ENCODE measurements around the gene NEK3.
A peak's percentile ranks its signal among the peaks of the same experiment; 100 is the strongest.
"Not testable (repeated sequence)": the region's sequence is repeated elsewhere in the genome, so short reads cannot be mapped to it uniquely, and the experiment has no call there.

Gene NEK3

GRCh38 chr13:52187029-52187423 lies 27.6 kb upstream of the NEK3 start:
- no peaks in the 10 kb centered on the region for H3K9me3 Mint-ChIP-seq
- no peak for DNase-seq
- H3K4me3 Mint-ChIP-seq = no peak overlapping the region
- ATAC-seq (replicated peaks) = no peak
- peaks cover 10 to 25% of the 10 kb centered on the region in 2 donors for H3K4me1 Mint-ChIP-seq (ENCODE audit: low read depth in 2 of 2)
- peak overlapping the region in 1 of 2 donors; percentile 47 for H3K27ac Mint-ChIP-seq
- H3K36me3 Mint-ChIP-seq (ENCODE audit: insufficient read depth) = peaks cover 59% of the 10 kb centered on the region
- no peaks in the 10 kb centered on the region for H3K27me3 Mint-ChIP-seq

DNA sequence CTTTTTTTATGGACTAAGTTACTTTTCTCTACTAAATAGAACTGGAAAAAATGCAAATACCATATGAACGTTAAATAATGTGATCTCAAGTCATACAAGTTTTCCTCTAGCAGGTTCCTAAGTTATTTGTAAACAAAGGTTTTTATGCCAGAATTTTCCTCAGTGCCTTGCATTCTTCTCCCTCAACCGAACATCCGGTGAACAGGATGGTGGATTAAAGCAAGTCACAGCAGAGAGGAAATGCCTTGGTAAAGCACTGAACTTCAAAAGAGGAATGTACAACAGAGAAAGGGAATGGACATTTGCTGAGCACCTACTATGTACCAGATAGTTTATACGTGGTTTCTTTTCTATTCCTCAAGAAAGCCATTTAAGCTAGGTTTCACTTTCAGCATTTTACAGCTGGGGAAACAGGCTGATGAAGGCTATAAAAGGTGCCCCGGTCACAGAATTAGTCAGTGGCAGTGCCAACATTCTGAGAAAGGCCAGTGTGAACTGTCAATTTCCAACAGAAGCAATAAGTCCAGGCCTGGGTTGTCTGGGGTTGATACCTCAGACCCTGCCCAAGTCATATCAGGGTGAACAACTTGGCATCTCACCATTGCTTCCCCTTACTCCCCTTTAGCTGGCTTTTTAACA lies 22.0 kb upstream of the NEK3 start:
- DNase-seq; H3K27ac Mint-ChIP-seq; H3K4me1 Mint-ChIP-seq (ENCODE audit: low read depth in 2 of 2); ATAC-seq (replicated peaks); H3K4me3 Mint-ChIP-seq; H3K9me3 Mint-ChIP-seq; H3K27me3 Mint-ChIP-seq: not testable (repeated sequence)
- H3K36me3 Mint-ChIP-seq (ENCODE audit: insufficient read depth) = peaks cover 67% of the 10 kb centered on the region

GRCh38 chr13:52179925-52180324 lies 20.5 kb upstream of the NEK3 start:
- Mint-ChIP-seq H3K36me3 (ENCODE audit: insufficient read depth) (peaks cover 61% of the 10 kb centered on the region), H3K9me3 (no peaks in the 10 kb centered on the region)
- ATAC-seq (replicated peaks) = no peak

DNA sequence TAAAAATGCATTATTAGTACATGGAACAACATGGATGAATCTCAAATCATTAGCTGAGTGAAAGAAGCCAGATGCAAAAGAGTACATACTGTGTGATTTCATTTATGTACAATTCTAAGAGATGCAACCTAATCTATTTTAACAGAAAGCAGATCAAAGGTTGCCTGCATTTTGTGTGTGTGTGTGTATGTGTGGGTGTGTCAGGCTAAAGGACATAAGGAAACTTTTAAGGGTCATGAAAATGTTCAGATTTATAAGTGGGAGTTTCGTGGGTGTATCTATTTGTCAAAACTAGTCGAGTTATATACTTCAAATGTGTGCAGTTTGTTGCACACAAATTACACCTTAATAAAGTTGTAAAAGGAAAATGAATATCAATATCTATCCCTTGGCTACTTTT lies 17.9 kb upstream of the NEK3 start:
- DNase-seq (no peak), ATAC-seq (replicated peaks) (no peak)
- no peak overlapping the region for H3K27ac Mint-ChIP-seq
- H3K36me3 Mint-ChIP-seq (ENCODE audit: insufficient read depth) = peaks cover 43% of the 10 kb centered on the region
- no peak overlapping the region for H3K4me3 Mint-ChIP-seq
- H3K4me1 Mint-ChIP-seq (ENCODE audit: low read depth in 2 of 2) = no peaks in the 10 kb centered on the region
- H3K9me3 Mint-ChIP-seq = no peaks in the 10 kb centered on the region
- no peaks in the 10 kb centered on the region for H3K27me3 Mint-ChIP-seq

More at GRCh38 chr13:52179925-52180324, 20.5 kb upstream of the NEK3 start:
- H3K27me3 Mint-ChIP-seq = no peaks in the 10 kb centered on the region
- no peaks in the 10 kb centered on the region for H3K4me1 Mint-ChIP-seq (ENCODE audit: low read depth in 2 of 2)
- no peak for DNase-seq
- no peak overlapping the region for H3K4me3 Mint-ChIP-seq
- no peak overlapping the region for H3K27ac Mint-ChIP-seq

DNA sequence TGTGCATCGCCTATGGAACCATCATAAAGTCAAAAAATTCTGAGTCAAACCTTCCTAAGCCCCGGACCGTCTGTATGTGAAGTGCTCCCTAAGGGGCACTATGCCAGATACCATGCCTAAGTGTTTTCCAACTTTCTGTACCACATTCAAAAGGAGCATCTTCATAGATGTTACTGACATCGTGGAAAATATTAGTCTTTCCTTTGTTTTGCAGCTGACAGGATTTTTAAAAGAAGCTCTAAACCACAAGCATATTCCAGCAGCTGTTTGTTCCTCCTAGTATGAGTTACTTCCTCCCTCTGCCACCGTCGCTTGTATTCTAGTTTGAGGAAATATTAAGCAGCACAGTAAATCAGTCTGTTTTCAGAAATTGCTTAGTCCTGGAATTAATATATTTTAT lies 14.6 kb upstream of the NEK3 start:
- not testable (repeated sequence) for H3K4me3 Mint-ChIP-seq; H3K27ac Mint-ChIP-seq; H3K9me3 Mint-ChIP-seq; ATAC-seq (replicated peaks); DNase-seq; H3K27me3 Mint-ChIP-seq; H3K4me1 Mint-ChIP-seq (ENCODE audit: low read depth in 2 of 2)
- peaks cover 23% of the 10 kb centered on the region for H3K36me3 Mint-ChIP-seq (ENCODE audit: insufficient read depth)

DNA sequence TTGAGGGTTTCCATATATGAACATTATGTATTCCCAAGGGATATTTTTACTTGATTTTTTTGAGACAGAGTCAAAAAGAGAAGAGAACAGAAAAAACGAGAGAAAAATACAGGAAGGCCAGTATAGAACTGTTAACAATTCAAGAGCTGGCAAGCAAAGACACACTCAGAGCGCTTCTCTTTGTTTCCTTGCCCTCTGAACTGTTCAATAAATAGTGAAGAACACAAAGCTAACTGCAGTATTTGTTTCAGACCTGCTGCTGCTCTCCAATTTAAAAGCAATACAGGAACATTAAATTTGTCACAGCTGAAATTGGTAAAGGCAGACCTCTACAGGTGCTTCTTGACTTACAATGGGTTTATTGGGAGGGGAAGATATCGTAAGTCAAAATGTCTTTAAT lies 14.0 kb upstream of the NEK3 start:
- H3K27me3 Mint-ChIP-seq = no peaks in the 10 kb centered on the region
- no peak overlapping the region for H3K4me3 Mint-ChIP-seq
- no peak for DNase-seq
- H3K4me1 Mint-ChIP-seq (ENCODE audit: low read depth in 2 of 2) = no peaks in the 10 kb centered on the region
- no peaks in the 10 kb centered on the region for H3K9me3 Mint-ChIP-seq
- peaks cover 24% of the 10 kb centered on the region for H3K36me3 Mint-ChIP-seq (ENCODE audit: insufficient read depth)
- H3K27ac Mint-ChIP-seq = no peak overlapping the region
- ATAC-seq (replicated peaks) = no peak

DNA sequence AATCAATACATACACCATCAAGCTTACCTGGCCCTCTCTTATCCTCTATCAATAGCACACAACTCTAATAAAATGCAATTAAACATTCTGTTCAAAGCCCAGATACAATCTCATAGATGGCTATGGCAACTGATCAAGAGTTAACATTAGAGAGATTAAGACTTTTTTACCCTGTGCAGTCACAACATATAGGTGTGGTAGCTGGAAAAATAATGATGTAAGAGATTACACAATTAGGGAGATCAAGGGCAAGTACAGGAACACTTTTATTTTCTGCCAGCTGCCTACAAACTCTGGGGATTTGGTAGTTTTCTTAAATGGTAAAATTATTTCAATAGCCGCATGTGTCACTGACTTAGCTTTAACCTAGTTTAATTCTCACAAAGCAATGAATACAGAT lies 12.3 kb upstream of the NEK3 start:
- H3K27me3 Mint-ChIP-seq; H3K4me1 Mint-ChIP-seq (ENCODE audit: low read depth in 2 of 2); H3K27ac Mint-ChIP-seq; H3K9me3 Mint-ChIP-seq; DNase-seq; ATAC-seq (replicated peaks); H3K4me3 Mint-ChIP-seq: not testable (repeated sequence)
- peaks cover 29% of the 10 kb centered on the region for H3K36me3 Mint-ChIP-seq (ENCODE audit: insufficient read depth)

- not testable (repeated sequence) for ATAC-seq (replicated peaks); H3K27ac Mint-ChIP-seq; H3K27me3 Mint-ChIP-seq; H3K4me1 Mint-ChIP-seq (ENCODE audit: low read depth in 2 of 2); DNase-seq; H3K4me3 Mint-ChIP-seq; H3K9me3 Mint-ChIP-seq
- peaks cover 32% of the 10 kb centered on the region for H3K36me3 Mint-ChIP-seq (ENCODE audit: insufficient read depth)
Measured at GRCh38 chr13:52170828-52171391, 11.5 kb upstream of the NEK3 start.

DNA sequence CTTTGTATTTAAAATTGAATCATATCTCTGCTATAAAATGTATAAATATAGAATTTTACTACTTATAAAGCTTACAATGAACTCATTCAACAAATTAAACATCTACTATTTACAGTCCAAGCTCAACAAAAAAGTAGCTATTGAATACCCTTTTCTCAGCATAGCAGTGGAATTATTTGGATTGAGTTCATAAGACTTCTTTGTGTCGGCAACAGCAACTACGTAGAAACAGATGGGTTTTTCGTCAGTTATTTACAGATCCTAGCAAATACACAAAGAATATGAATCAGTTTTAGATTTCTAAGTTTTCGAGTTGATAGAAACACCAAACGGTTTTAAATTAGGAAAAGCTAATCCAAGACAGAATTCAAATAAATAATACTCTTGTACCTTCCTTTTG lies 10.4 kb upstream of the NEK3 start:
- no peak for DNase-seq
- Mint-ChIP-seq H3K9me3 (no peaks in the 10 kb centered on the region), H3K4me3 (no peak overlapping the region), H3K27ac (no peak overlapping the region), H3K4me1 (ENCODE audit: low read depth in 2 of 2) (no peaks in the 10 kb centered on the region), H3K27me3 (no peaks in the 10 kb centered on the region), H3K36me3 (ENCODE audit: insufficient read depth) (peaks cover 27% of the 10 kb centered on the region)
- no peak for ATAC-seq (replicated peaks)

DNA sequence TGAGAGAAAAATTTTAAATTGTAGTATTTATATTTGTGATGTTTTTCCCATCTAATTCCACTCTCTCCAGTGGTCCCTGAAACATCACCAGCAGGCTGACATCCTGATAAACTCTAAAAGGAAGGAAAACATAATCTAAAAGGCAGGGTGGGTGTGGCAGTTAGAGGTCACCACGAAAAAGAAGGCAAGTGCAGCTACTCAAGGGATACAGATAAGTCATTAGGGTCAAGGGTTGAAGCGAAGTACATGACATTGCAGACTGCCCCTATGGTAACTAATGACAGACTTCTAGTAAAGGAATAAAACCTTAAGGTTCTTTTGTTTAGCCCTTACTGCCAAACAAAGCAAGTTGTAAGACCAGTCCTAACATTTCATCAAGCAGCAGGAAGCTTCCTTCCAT lies 6.0 kb upstream of the NEK3 start:
- no peak for DNase-seq
- H3K36me3 Mint-ChIP-seq (ENCODE audit: insufficient read depth) = peaks cover 22% of the 10 kb centered on the region
- peaks cover 0 to 2% of the 10 kb centered on the region in 2 donors for H3K4me1 Mint-ChIP-seq (ENCODE audit: low read depth in 2 of 2)
- no peaks in the 10 kb centered on the region for H3K9me3 Mint-ChIP-seq
- ATAC-seq (replicated peaks) = no peak
- no peaks in the 10 kb centered on the region for H3K27me3 Mint-ChIP-seq
- no peak overlapping the region for H3K4me3 Mint-ChIP-seq
- H3K27ac Mint-ChIP-seq = no peak overlapping the region

- no peaks in the 10 kb centered on the region for H3K9me3 Mint-ChIP-seq
- H3K4me3 Mint-ChIP-seq = no peak overlapping the region
- no peak for DNase-seq
- H3K27ac Mint-ChIP-seq = no peak overlapping the region
- peaks cover 22% of the 10 kb centered on the region for H3K36me3 Mint-ChIP-seq (ENCODE audit: insufficient read depth)
- no peaks in the 10 kb centered on the region for H3K27me3 Mint-ChIP-seq
- H3K4me1 Mint-ChIP-seq (ENCODE audit: low read depth in 2 of 2) = peaks cover 1 to 3% of the 10 kb centered on the region in 2 donors
- ATAC-seq (replicated peaks) = no peak
Measured at GRCh38 chr13:52164989-52165388, 5.6 kb upstream of the NEK3 start.

- H3K27me3 Mint-ChIP-seq; H3K4me1 Mint-ChIP-seq (ENCODE audit: low read depth in 2 of 2); H3K4me3 Mint-ChIP-seq; H3K27ac Mint-ChIP-seq; H3K9me3 Mint-ChIP-seq; ATAC-seq (replicated peaks); DNase-seq: not testable (repeated sequence)
- peaks cover 19% of the 10 kb centered on the region for H3K36me3 Mint-ChIP-seq (ENCODE audit: insufficient read depth)
Measured at GRCh38 chr13:52163878-52164277, 4.5 kb upstream of the NEK3 start.

DNA sequence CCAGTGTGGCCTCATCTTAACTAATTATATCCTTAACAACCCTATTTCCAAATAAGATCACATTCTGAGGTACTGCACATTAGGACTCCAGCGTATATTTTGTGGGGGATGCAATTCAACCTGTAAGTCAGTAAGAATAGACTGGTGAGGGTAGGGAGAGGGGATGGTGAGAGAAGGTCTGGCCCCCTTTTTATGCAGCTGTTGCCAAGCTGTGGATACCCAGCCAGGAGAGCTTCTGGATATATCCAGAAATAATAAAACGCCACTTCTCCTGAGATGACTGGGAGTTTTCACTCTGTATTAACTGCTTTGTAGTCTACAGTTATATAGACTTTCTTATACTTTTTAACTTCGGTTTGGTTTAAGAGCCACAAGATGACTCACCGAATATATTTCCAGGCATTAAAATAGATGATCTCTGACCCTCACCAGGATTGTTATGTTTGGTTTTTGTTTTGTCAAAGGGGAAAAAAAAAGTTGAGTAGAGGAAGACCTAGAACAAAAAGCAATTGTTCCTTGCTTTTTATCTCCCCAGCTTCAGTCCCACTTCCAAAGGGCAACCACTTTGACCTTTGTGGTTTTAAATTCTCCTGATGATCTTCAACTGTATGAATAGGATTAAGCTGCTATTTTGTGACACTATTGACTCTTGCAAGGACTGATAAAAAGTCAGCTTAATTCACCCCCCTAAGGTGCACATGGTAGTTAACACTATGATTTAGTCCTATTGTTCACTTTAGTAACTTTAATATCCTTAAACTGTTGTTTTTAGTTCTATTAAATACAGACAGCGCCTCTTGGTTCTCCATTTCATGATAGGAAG lies 3.1 kb upstream of the NEK3 start:
- peaks cover 13 to 19% of the 10 kb centered on the region in 2 donors for H3K4me1 Mint-ChIP-seq (ENCODE audit: low read depth in 2 of 2)
- no peak for DNase-seq
- no peaks in the 10 kb centered on the region for H3K9me3 Mint-ChIP-seq
- no peaks in the 10 kb centered on the region for H3K27me3 Mint-ChIP-seq
- H3K27ac Mint-ChIP-seq = peak overlapping the region in 1 of 2 donors; percentile 71
- no peak for ATAC-seq (replicated peaks)
- H3K4me3 Mint-ChIP-seq = no peak overlapping the region
- peaks cover 8% of the 10 kb centered on the region for H3K36me3 Mint-ChIP-seq (ENCODE audit: insufficient read depth)

DNA sequence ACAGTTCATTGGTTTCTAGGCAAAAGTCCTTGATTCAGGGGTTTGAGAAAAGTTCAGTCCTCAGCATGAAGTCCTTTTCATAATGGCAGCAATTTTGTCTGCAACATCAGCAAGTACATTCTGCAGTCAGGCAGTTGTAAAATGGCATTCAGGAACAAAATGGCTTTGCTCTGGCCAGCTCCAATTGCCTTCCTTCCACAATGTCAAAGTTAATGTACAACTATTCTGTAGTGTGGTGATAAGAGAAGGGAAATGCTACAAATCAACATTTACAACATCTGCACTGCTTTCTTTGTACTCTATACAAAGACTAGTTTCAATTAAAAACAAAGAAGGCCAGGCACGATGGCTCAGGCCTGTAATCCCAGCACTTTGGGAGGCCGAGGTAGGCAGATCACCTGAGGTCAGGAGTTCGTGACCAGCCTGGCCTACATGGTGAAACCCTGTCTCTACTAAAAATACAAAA lies 1.8 kb upstream of the NEK3 start:
- H3K27ac Mint-ChIP-seq = no peak overlapping the region
- no peaks in the 10 kb centered on the region for H3K9me3 Mint-ChIP-seq
- ATAC-seq (replicated peaks) (no peak), DNase-seq (no peak)
- H3K36me3 Mint-ChIP-seq (ENCODE audit: insufficient read depth) = peaks cover 5% of the 10 kb centered on the region
- no peak overlapping the region for H3K4me3 Mint-ChIP-seq
- H3K4me1 Mint-ChIP-seq (ENCODE audit: low read depth in 2 of 2) = peaks cover 18 to 28% of the 10 kb centered on the region in 2 donors
- H3K27me3 Mint-ChIP-seq = no peaks in the 10 kb centered on the region

Data from effector memory CD8-positive, alpha-beta T cell (primary cell).